Spleen (tissue), 7 donors: Measurements from ENCODE around the gene CCDC82.

Experiments used
- CTCF ChIP-seq, 11 experiments: fragments of 200-600 bp in 7 of 11; fragments of 450-650 bp in 4 of 11; sonication (generic) in 4 of 11; IDR thresholded peaks in 8 of 11; conservative IDR thresholded peaks in 3 of 11; 1 replicate in 7 of 11; 2 replicates in 4 of 11; pipeline versions ENCODE4 v1.4.0 to v1.8.0; 2016 to 2021; ENCODE audit warnings: antibody characterized with exemption in 11 of 11, inconsistent platforms in 4 of 11, mild to moderate bottlenecking in 1 of 11
- POLR2AphosphoS5 ChIP-seq, 3 donors: sonication (generic); formaldehyde crosslinking; IDR thresholded peaks; one replicate each; pipeline ENCODE4 v1.5.1; 2017; ENCODE audit warnings: antibody characterized with exemption in 3 of 3
- donor health status: DM: no; HTN: no; CAD: no; lungs with moderate emphysema.
- donor health status: DM: no; HTN: no; CAD: no.
- donor health status: DM: no; HTN: no; CAD: no.

- TF ChIP-seq POLR2AphosphoS5 (IDR thresholded peaks at IDR 0.05) (no peak), CTCF (IDR thresholded peaks at IDR 0.05 in 8 of 11, conservative IDR thresholded peaks at IDR 0.05 in 3 of 11) (no peak)
These were observed 56.5 kb downstream of the CCDC82 start for GRCh38 chr11:96333191-96333719.
